ENCODE results near the gene NDUFAF8.

DNA sequence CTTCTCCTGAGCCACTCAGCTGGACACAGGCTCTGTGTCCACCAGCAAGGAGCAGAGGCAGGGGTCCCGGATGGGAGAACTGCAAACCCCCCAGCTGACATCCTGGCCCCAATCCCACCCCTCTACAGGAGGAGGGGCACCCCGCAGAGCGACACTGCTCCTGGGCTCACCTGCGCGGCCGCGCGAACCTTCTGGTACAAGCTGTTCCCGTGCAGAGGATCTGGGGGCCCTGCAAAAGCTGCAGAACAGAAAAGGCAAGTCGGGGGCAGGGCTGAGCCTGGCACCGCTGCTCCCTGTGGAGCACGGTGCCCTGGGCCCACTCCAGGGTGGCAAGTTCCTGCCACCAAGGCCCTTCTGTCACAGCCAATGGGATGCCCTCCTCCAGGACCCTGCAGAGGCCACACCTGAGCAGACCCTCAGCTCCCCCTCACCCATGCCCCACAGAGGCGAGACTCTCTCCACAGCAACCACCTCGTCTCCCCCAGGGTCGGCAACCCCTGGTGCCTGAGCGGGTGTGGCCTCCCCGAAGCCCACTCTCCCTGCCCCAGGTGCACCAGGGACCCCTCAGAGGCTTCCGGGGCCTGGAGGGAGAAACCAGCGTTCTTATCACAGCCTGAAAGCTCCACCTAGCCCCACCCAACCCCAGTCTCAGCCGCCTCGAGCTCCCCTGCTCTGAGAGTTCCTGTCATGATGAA lies 5.2 kb upstream of the NDUFAF8 start:
- TF ChIP-seq, protein P1, sequence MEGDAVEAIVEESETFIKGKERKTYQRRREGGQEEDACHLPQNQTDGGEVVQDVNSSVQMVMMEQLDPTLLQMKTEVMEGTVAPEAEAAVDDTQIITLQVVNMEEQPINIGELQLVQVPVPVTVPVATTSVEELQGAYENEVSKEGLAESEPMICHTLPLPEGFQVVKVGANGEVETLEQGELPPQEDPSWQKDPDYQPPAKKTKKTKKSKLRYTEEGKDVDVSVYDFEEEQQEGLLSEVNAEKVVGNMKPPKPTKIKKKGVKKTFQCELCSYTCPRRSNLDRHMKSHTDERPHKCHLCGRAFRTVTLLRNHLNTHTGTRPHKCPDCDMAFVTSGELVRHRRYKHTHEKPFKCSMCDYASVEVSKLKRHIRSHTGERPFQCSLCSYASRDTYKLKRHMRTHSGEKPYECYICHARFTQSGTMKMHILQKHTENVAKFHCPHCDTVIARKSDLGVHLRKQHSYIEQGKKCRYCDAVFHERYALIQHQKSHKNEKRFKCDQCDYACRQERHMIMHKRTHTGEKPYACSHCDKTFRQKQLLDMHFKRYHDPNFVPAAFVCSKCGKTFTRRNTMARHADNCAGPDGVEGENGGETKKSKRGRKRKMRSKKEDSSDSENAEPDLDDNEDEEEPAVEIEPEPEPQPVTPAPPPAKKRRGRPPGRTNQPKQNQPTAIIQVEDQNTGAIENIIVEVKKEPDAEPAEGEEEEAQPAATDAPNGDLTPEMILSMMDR (IDR thresholded peaks at IDR 0.05; ENCODE audit: poor library complexity, severe bottlenecking): no peak
- TF ChIP-seq RAD21 (conservative IDR thresholded peaks at IDR 0.05) (no peak), SMC3 (conservative IDR thresholded peaks at IDR 0.05; ENCODE audit: poor library complexity) (no peak), EP300 (conservative IDR thresholded peaks at IDR 0.05; ENCODE audit: poor library complexity, severe bottlenecking) (no peak), TAF1 (IDR thresholded peaks at IDR 0.05; ENCODE audit: low read depth) (no peak), POLR2AphosphoS5 (IDR thresholded peaks at IDR 0.05) (no peak), EZH2 (IDR thresholded peaks at IDR 0.05; ENCODE audit: borderline replicate concordance, insufficient read depth, low read length, poor library complexity, severe bottlenecking) (no peak)

Measured in neural cell (in vitro differentiated cells).